Endothelial cell of umbilical vein (primary cell): ENCODE results near the gene LHFPL6. TPM values are rescaled to one million over a fixed set of nuclear protein-coding genes. Genes with fewer than 3 reads are reported as not detected.

ENCODE experiments used
- BruUV-seq: library from RNA; stranded (reverse); fragments of 400-500 nt; replicated peaks from 2 replicates; lab custom pipeline; 2021; lab: Mats Ljungman, UMichigan
- CTCF ChIA-PET: fragments of 300-600, 350-600 bp; sonication (Branson Sonifier 250); formaldehyde crosslinking; loops from one replicate; lab custom pipeline; 2021; ENCODE audit warnings: antibody characterized with exemption, inconsistent platforms; lab: Charles Lee
- POLR2A ChIA-PET: fragments of 300-600, 350-600 bp; sonication (Branson Sonifier 250); formaldehyde crosslinking; loops from one replicate; lab custom pipeline; 2021; ENCODE audit warnings: antibody characterized with exemption, inconsistent platforms; lab: Charles Lee
- DNase-seq: peaks from one replicate; pipeline ENCODE4 v3.0.0-alpha.2; 2011; ENCODE audit warnings: low read depth, low spot score
- FAIRE-seq: peaks from 2 replicates; lab custom pipeline; 2011; peaks lifted over from hg19 to GRCh38; lab: Jason Lieb, UNC
- H2AFZ ChIP-seq: 2 replicates; pipeline ENCODE4 v1.6.0; 2012; ENCODE audit warnings: low read depth, low read length, control low read depth, inconsistent platforms
- H3K27ac ChIP-seq: 2 replicates; pipeline ENCODE4 v1.5.1; 2011; ENCODE audit warnings: low read depth, mild to moderate bottlenecking, control low read depth, low read length, moderate library complexity; ENCODE audit not compliant: insufficient read depth
- H3K27me3 ChIP-seq, 2 experiments: 2 replicates each; pipeline versions ENCODE4 v1.6.0 to v1.6.1; 2011; ENCODE audit warnings: low read length in 2 of 2, mixed read lengths in 1 of 2; ENCODE audit not compliant: control insufficient read depth in 2 of 2, insufficient read depth in 2 of 2
- H3K36me3 ChIP-seq, 2 experiments: 2 replicates in 1 of 2; 3 replicates in 1 of 2; pipeline ENCODE4 v1.5.1; 2011; ENCODE audit warnings: low read length in 2 of 2, mild to moderate bottlenecking in 1 of 2, moderate library complexity in 1 of 2; ENCODE audit not compliant: control insufficient read depth in 2 of 2, insufficient read depth in 2 of 2; ENCODE audit errors: extremely low read depth in 1 of 2
- H3K4me1 ChIP-seq: 3 replicates; pipeline ENCODE4 v1.5.1; 2011; ENCODE audit warnings: mild to moderate bottlenecking, low read length; ENCODE audit not compliant: control insufficient read depth, insufficient read depth; ENCODE audit errors: extremely low read depth
- H3K4me2 ChIP-seq: 2 replicates; pipeline ENCODE4 v1.6.1; 2011; ENCODE audit warnings: low read length, control low read depth, mixed read lengths; ENCODE audit not compliant: insufficient read depth
- H3K4me3 ChIP-seq, 3 experiments: fragments of 200-600 bp in 1 of 3; sonication (generic), shearing (Covaris generic) in 1 of 3; replicated peaks in 1 of 3; 2 replicates each; pipeline ENCODE4 v1.5.1; 2011 to 2016; ENCODE audit warnings: control low read depth in 3 of 3, low read length in 3 of 3, mild to moderate bottlenecking in 2 of 3, inconsistent platforms in 1 of 3, low read depth in 1 of 3, moderate library complexity in 1 of 3; ENCODE audit not compliant: insufficient read depth in 1 of 3
- H3K79me2 ChIP-seq: 2 replicates; pipeline ENCODE4 v1.6.0; 2012; ENCODE audit warnings: low read length, inconsistent platforms; ENCODE audit not compliant: control insufficient read depth, insufficient read depth
- H3K9ac ChIP-seq: replicated peaks from 2 replicates; pipeline ENCODE3; 2011; ENCODE audit warnings: low read length, control low read depth; ENCODE audit not compliant: insufficient read depth; ENCODE audit errors: extremely low read depth
- H3K9me1 ChIP-seq: replicated peaks from 3 replicates; pipeline ENCODE4 v1.6.0; 2011; ENCODE audit warnings: mild to moderate bottlenecking, low read length; ENCODE audit not compliant: control insufficient read depth, insufficient read depth; ENCODE audit errors: extremely low read depth
- H3K9me3 ChIP-seq: replicated peaks from 2 replicates; pipeline ENCODE4 v1.5.1; 2012; ENCODE audit warnings: low read length, inconsistent platforms; ENCODE audit not compliant: control insufficient read depth, insufficient read depth
- H4K20me1 ChIP-seq: replicated peaks from 2 replicates; pipeline ENCODE3; 2011; ENCODE audit warnings: mild to moderate bottlenecking, low read length; ENCODE audit not compliant: control insufficient read depth, insufficient read depth; ENCODE audit errors: extremely low read depth
- EZH2 ChIP-seq: IDR thresholded peaks from 2 replicates; pipeline ENCODE4 v1.6.1; 2012; ENCODE audit warnings: borderline replicate concordance, low read depth, mild to moderate bottlenecking, moderate library complexity, low read length, inconsistent platforms; ENCODE audit not compliant: severe bottlenecking
- FOS ChIP-seq: IDR thresholded peaks from 2 replicates; pipeline ENCODE4 v1.6.1; 2011; ENCODE audit warnings: mild to moderate bottlenecking, low read length, moderate library complexity, borderline replicate concordance; ENCODE audit not compliant: insufficient read depth
- GATA2 ChIP-seq: IDR thresholded peaks from 2 replicates; pipeline ENCODE4 v1.7.0; 2011; ENCODE audit warnings: low read depth, mild to moderate bottlenecking, moderate library complexity, mixed read lengths, low read length; ENCODE audit not compliant: insufficient read length, insufficient read depth
- JUN ChIP-seq: IDR thresholded peaks from 2 replicates; pipeline ENCODE4 v1.6.1; 2011; ENCODE audit warnings: borderline replicate concordance, low read depth; ENCODE audit not compliant: insufficient read length, insufficient read depth
- MAX ChIP-seq: IDR thresholded peaks from 2 replicates; pipeline ENCODE4 v1.6.1; 2011; ENCODE audit not compliant: insufficient read depth, insufficient read length
- MYC ChIP-seq: IDR thresholded peaks from one replicate; pipeline ENCODE4 v1.6.1; 2011; ENCODE audit warnings: mild to moderate bottlenecking, low read depth, low read length
- POLR2A ChIP-seq: IDR thresholded peaks from 2 replicates; pipeline ENCODE4 v1.6.1; 2012; ENCODE audit warnings: low read depth, mild to moderate bottlenecking, control low read depth, low read length
- dilution Hi-C: fragments of 300-500 bp; cut with MboI; formaldehyde crosslinking; loops from one replicate; pipeline ENCODE4 v1.15.0; 2019; ENCODE audit warnings: low sequenced_read_pairs; ENCODE audit not compliant: extremely low pct_ligation_motif_present
- intact Hi-C: fragments of 100-400 bp; cut with micrococcal nuclease; formaldehyde crosslinking; loops from one replicate; pipeline ENCODE4 v1.10.0; 2022
- polyA plus RNA-seq, 4 experiments: library from polyadenylated mRNA; depleted of rRNA in 3 of 4; stranded (reverse) in 3 of 4; unstranded in 1 of 4; fragments of >200 nt; gene quantifications; 2 replicates each; pipeline versions ENCODE4 v1.2.1 to v1.2.3, GENCODE V29; 2011 to 2012; ENCODE audit warnings: missing spikeins in 1 of 4
- total RNA-seq: library from RNA; stranded (reverse); gene quantifications from 2 replicates; pipeline ENCODE4 v1.2.3, GENCODE V29; 2021
- TF ChIP-seq, protein P1 (sequence below), 2 donors: IDR thresholded peaks; 1 replicate in 1 of 2; 2 replicates in 1 of 2; pipeline ENCODE4 v1.5.1; 2011; ENCODE audit warnings: low read length in 2 of 2, mild to moderate bottlenecking in 2 of 2, moderate library complexity in 2 of 2, control low read depth in 1 of 2, inconsistent platforms in 1 of 2, low read depth in 1 of 2; ENCODE audit not compliant: insufficient read depth in 1 of 2; ENCODE audit errors: extremely low read depth in 1 of 2

The LHFPL6 gene
- total and polyA plus RNA-seq, 2 donors (not counting 3 experiments of a cell fraction or from before 2014, with no cell fraction given), result 17.5 to 19.4 TPM

- DNase-seq (no peak), FAIRE-seq (no peak)
- Histone ChIP-seq H3K9me3 (no peaks in the 10 kb centered on the region), H3K9me1 (no peaks in the 10 kb centered on the region), H3K9ac (no peak overlapping the region), H3K27me3 (no peaks in the 10 kb centered on the region), H2AFZ (no peak overlapping the region), H3K36me3 (no peaks in the 10 kb centered on the region), H3K4me1 (no peaks in the 10 kb centered on the region), H3K79me2 (no peaks in the 10 kb centered on the region), H3K4me3 (no peak overlapping the region), H4K20me1 (no peaks in the 10 kb centered on the region), H3K27ac (no peak overlapping the region), H3K4me2 (no peak overlapping the region)
- no TSS peak for BruUV-seq
- CTCF ChIA-PET, result no interaction called here
- intact Hi-C loops, result no loop called here
- TF ChIP-seq MAX, result no peak
- TF ChIP-seq JUN, result no peak
- TF ChIP-seq FOS, result no peak
- POLR2A ChIA-PET, result no interaction called here
- dilution Hi-C loops, result no loop called here
Measured at GRCh38 chr13:39550931-39551330, 52.1 kb downstream of the LHFPL6 start.

DNA sequence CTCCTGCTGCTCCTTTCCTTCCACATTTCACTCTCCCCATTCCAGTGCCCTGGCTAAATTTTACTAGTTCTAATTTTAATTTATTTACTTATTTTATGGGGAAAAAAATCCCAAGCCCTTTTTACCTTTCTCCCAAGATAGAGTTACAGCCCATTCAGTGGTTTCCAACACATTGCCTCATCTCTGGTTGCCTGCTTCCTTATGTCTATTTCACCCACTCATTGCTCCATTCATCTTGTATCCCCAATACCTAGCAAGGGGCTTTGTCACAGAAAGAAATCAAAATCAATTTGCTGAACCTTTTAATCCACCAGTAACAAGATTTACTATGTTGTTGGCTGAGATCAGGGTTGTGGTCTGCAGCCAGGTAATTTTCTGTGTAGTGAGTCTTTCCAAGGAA lies 55.9 kb downstream of the LHFPL6 start:
- H3K9me3 ChIP-seq, result no peaks in the 10 kb centered on the region
- FAIRE-seq (no peak), DNase-seq (no peak)
- H3K36me3 ChIP-seq, result no peaks in the 10 kb centered on the region
- no peaks in the 10 kb centered on the region for H3K4me1 ChIP-seq
- no peaks in the 10 kb centered on the region for H4K20me1 ChIP-seq
- H3K9ac ChIP-seq, result no peak overlapping the region
- no peaks in the 10 kb centered on the region for H3K27me3 ChIP-seq
- BruUV-seq, result no TSS peak
- H2AFZ ChIP-seq, result no peak overlapping the region
- dilution Hi-C loops, result no loop called here
- CTCF ChIA-PET, result interaction anchor here (0.8 kb wide), 1 partner anchor 11 kb away, joined by 3 read pairs; no protein-coding TSS in a partner anchor
- no peak overlapping the region for H3K4me3 ChIP-seq
- TF ChIP-seq MYC, result no peak
- no peak for TF ChIP-seq EZH2
- no peak for TF ChIP-seq GATA2
- no peak for TF ChIP-seq POLR2A
- TF ChIP-seq, protein P1, sequence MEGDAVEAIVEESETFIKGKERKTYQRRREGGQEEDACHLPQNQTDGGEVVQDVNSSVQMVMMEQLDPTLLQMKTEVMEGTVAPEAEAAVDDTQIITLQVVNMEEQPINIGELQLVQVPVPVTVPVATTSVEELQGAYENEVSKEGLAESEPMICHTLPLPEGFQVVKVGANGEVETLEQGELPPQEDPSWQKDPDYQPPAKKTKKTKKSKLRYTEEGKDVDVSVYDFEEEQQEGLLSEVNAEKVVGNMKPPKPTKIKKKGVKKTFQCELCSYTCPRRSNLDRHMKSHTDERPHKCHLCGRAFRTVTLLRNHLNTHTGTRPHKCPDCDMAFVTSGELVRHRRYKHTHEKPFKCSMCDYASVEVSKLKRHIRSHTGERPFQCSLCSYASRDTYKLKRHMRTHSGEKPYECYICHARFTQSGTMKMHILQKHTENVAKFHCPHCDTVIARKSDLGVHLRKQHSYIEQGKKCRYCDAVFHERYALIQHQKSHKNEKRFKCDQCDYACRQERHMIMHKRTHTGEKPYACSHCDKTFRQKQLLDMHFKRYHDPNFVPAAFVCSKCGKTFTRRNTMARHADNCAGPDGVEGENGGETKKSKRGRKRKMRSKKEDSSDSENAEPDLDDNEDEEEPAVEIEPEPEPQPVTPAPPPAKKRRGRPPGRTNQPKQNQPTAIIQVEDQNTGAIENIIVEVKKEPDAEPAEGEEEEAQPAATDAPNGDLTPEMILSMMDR (IDR thresholded peaks at IDR 0.05; ENCODE audit: extremely low read depth in 1 of 2, insufficient read depth in 1 of 2, low read depth in 1 of 2, low read length in 2 of 2), result no peak
- no peak for TF ChIP-seq MAX
- TF ChIP-seq JUN, result no peak
- POLR2A ChIA-PET, result no interaction called here
- H3K4me2 ChIP-seq, result no peak overlapping the region
- no peaks in the 10 kb centered on the region for H3K9me1 ChIP-seq
- intact Hi-C loops, result no loop called here
- no peaks in the 10 kb centered on the region for H3K79me2 ChIP-seq
- no peak overlapping the region for H3K27ac ChIP-seq
